ENCODE results near the gene LGR5. TPM values are rescaled to one million over a fixed set of nuclear protein-coding genes. Genes with fewer than 3 reads are reported as not detected.
"Not testable (repeated sequence)": the region's sequence is repeated elsewhere in the genome, so short reads cannot be mapped to it uniquely, and the experiment has no call there.

The LGR5 gene
- total RNA-seq, 1 donor from 2014 or later: not detected

GRCh38 chr12:71478270-71478669 lies 38.7 kb downstream of the LGR5 start:
- DNase-seq (ENCODE audit: low read depth): no peak
- TF ChIP-seq CTCF (conservative IDR thresholded peaks at IDR 0.05; ENCODE audit: low read depth, low read length): peak; percentile 13
- no peak overlapping the region for H3K4me3 ChIP-seq (ENCODE audit: low read depth, low read length)

DNA sequence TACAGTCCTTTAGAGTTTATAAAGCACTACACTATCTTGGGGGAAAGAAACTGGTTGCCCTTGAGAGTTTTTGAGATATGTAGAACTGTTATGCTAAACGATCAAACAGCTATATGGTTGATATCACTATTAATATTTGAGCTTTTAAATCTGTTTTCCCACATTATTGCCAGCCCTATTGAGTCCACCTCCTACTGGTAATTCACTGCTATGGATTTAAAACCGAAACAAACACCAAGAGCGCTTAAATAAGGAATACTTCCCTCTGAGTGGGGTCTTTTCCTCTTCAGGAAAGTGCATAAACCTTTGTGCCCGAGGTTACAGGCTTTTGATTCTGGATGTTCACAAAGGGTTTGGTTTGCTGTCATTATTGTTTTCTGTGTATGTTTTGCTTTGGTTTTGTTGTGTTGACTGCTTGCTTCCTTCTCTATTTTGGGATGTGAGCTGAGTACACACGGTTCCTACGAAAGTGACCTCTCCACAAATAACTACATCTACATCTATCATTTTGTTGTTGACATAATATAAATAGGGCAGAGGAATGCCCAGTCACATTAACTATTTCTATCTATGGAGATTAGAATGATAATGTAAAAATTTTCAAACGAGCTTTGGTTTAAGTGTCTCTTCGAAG lies 44.8 kb downstream of the LGR5 start:
- DNase-seq (ENCODE audit: low read depth): no peak
- TF ChIP-seq CTCF (conservative IDR thresholded peaks at IDR 0.05; ENCODE audit: low read depth, low read length): no peak
- H3K4me3 ChIP-seq (ENCODE audit: low read depth, low read length): no peak overlapping the region

- not testable (repeated sequence) for DNase-seq (ENCODE audit: low read depth); H3K4me3 ChIP-seq (ENCODE audit: low read depth, low read length)
Measured at GRCh38 chr12:71490844-71491243, 51.2 kb downstream of the LGR5 start.

GRCh38 chr12:71492604-71493003 lies 53.0 kb downstream of the LGR5 start:
- DNase-seq (ENCODE audit: low read depth): no peak
- TF ChIP-seq CTCF (conservative IDR thresholded peaks at IDR 0.05; ENCODE audit: low read depth, low read length): no peak

DNA sequence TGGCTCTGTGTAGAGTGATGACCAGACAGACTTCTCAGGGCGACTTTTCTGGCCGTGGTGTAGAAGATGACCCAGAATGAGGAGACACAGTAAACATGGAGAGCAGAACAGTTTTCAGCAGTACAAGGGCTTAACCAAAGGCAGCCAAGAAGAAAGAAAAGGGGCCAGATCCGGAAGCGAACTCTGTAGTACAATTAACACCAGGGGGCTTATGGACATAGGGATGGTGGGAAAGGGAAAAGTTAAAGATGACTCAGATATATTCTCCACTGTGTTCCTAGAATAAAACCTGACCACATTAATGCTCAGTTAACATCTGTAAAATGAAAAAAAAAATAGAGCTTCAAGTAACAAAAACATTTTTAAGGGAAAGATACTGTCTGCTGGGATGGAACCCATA lies 60.2 kb downstream of the LGR5 start:
- H3K4me3 ChIP-seq (ENCODE audit: low read depth, low read length): no peak overlapping the region
- TF ChIP-seq CTCF (conservative IDR thresholded peaks at IDR 0.05; ENCODE audit: low read depth, low read length): no peak
- no peak for DNase-seq (ENCODE audit: low read depth)

More at GRCh38 chr12:71492604-71493003, 53.0 kb downstream of the LGR5 start:
- H3K4me3 ChIP-seq (ENCODE audit: low read depth, low read length): no peak overlapping the region

DNA sequence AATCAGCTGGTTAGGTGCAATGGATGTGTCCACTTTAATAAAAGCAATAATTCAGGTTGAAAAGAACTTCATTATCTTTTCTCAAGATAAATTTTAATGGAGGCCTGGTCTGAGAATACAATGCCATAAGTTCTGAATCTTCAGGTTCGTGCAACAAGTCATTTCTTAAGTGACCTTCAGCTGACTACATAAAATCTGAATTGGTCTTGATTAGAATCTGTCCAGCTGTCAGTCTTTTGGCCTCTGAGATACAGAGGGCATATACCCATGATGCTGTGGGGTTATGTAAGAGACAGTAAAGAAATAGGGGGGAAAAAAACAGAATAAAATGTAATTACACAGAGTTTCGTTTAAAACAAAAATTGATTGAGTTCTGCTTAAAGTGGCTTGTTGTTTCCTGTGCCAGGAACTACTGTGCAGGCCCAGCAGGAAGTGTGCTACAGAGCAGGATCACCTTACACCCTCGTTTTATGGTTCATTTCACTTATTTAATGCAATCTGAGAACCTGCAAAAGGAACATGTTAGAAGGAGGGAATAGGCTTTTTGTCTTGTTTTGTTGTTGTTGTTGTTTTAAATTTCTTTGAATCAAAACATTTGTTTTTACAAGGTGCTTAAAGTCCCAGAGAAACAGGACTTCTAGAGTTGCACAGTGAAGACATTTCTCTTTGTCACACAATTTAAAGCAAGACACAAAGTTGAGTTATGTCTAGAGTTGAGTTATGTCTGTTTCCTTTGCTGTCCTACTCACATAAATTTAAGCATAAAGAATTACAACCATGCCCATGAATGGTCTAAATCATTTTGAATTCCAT lies 64.2 kb downstream of the LGR5 start:
- no peak for TF ChIP-seq CTCF (conservative IDR thresholded peaks at IDR 0.05; ENCODE audit: low read depth, low read length)
- H3K4me3 ChIP-seq (ENCODE audit: low read depth, low read length): no peak overlapping the region
- no peak for DNase-seq (ENCODE audit: low read depth)

DNA sequence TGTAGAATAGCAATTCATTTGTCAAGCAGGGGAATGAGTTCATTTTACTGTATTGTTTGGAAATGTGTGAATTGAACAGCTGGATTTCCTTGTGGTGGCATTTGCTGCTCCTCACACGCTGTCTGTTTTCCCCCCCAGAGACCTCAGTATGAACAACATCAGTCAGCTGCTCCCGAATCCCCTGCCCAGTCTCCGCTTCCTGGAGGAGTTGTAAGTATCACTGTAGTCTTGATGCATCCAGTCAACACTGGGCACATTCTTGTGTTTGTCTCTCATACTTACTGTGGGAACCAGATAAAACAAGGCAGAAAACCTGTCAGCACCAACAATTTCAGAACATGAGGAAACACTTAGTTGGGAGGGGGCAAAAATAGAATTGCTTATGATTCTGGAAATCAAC lies 64.9 kb downstream of the LGR5 start:
- DNase-seq (ENCODE audit: low read depth): no peak
- TF ChIP-seq CTCF (conservative IDR thresholded peaks at IDR 0.05; ENCODE audit: low read depth, low read length): no peak
- H3K4me3 ChIP-seq (ENCODE audit: low read depth, low read length): no peak overlapping the region
